MM.1S (cell line): ENCODE data around the gene WDR54.

ENCODE experiments used
- EZH2 ChIP-seq: fragments of 300-600 bp; sonication (generic); optimal IDR thresholded peaks from 2 replicates; pipeline ENCODE3; 2017; ENCODE audit warnings: low read depth, mild to moderate bottlenecking, antibody characterized with exemption, low read length, mixed read lengths
- EZH2phosphoT487 ChIP-seq: fragments of 300-600 bp; sonication (generic); IDR thresholded peaks from 2 replicates; pipeline ENCODE4 v1.6.1; 2018; ENCODE audit warnings: antibody characterized with exemption, low read length
- TF ChIP-seq, protein P1 (sequence below): fragments of 300-600 bp; sonication (generic); IDR thresholded peaks from 2 replicates; pipeline ENCODE4 v1.5.1; 2016; ENCODE audit warnings: antibody characterized with exemption, low read length, mixed read lengths

DNA sequence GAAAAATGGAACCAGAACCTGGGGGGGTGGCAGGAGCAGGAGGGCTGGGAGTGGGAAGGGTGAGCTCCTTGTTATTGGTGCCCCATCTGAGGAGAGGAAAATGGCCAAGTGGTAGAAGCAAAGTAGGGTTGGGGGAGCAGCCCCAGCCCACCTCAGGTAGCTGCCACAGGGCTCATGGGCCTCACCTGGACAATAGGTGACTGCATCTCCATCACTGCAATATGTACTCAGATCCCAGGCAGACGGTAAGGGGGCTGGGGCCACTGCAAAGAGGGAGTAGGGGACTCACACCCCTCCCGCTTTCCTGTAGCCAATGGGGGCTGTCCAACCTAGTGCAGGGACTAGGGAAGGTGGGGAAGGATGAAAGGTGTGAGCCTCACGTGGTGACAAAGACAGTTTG lies 4.3 kb upstream of the WDR54 start:
- TF ChIP-seq, protein P1, sequence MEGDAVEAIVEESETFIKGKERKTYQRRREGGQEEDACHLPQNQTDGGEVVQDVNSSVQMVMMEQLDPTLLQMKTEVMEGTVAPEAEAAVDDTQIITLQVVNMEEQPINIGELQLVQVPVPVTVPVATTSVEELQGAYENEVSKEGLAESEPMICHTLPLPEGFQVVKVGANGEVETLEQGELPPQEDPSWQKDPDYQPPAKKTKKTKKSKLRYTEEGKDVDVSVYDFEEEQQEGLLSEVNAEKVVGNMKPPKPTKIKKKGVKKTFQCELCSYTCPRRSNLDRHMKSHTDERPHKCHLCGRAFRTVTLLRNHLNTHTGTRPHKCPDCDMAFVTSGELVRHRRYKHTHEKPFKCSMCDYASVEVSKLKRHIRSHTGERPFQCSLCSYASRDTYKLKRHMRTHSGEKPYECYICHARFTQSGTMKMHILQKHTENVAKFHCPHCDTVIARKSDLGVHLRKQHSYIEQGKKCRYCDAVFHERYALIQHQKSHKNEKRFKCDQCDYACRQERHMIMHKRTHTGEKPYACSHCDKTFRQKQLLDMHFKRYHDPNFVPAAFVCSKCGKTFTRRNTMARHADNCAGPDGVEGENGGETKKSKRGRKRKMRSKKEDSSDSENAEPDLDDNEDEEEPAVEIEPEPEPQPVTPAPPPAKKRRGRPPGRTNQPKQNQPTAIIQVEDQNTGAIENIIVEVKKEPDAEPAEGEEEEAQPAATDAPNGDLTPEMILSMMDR = no peak
- TF ChIP-seq EZH2phosphoT487 = no peak
- no peak for TF ChIP-seq EZH2
